K562 (cell line): ENCODE measurements around the gene MYO1D.

Experiments used
- CHD1 ChIP-seq: fragments of 200-600 bp; sonication (generic); IDR thresholded peaks from one replicate; pipeline ENCODE4 v1.6.1; 2012; ENCODE audit warnings: mild to moderate bottlenecking, moderate library complexity, low read length, inconsistent platforms
- CHD2 ChIP-seq: IDR thresholded peaks from 2 replicates; pipeline ENCODE4 v1.6.1; 2011; ENCODE audit warnings: low read depth, low read length
- MEF2D ChIP-seq: conservative IDR thresholded peaks from 2 replicates; pipeline ENCODE4 v1.6.1; 2016; ENCODE audit warnings: low read depth, missing genetic modification characterization, missing compliant biosample characterization
- TF ChIP-seq, protein P1 (sequence below): sonication (generic); formaldehyde crosslinking; IDR thresholded peaks from 2 replicates; pipeline ENCODE4 v1.8.1; 2023; ENCODE audit warnings: mild to moderate bottlenecking, missing genetic modification reagents
- TF ChIP-seq, protein P2 (sequence below), 3 experiments: IDR thresholded peaks in 2 of 3; conservative IDR thresholded peaks in 1 of 3; 2 replicates each; pipeline ENCODE4 v1.5.1; 2011 to 2012; ENCODE audit warnings: low read length in 3 of 3, mild to moderate bottlenecking in 3 of 3, control low read depth in 2 of 3, improper control_type of control experiment in 1 of 3, inconsistent platforms in 1 of 3, low read depth in 1 of 3, mixed read lengths in 1 of 3, moderate library complexity in 1 of 3; ENCODE audit not compliant: insufficient read depth in 2 of 3

DNA sequence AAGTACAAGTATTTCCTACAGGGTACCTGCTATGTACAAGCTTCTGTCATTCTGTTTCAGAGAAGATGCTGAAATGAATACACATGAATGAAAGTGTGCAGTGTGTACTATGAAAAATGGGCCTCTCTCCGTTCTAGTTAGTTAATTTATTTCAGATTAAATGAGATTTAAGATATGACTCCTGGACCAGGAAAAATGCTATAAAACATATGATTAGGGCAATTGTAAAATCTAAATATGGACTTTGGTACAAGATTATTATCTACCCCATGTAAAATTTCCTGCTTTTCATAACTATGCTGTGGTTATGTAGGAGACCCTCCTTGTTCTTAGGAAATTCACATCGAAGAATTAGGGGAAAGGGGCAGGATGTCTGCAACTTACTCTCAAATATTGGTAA is 28.9 kb downstream of the MYO1D start:
- TF ChIP-seq, protein P1, sequence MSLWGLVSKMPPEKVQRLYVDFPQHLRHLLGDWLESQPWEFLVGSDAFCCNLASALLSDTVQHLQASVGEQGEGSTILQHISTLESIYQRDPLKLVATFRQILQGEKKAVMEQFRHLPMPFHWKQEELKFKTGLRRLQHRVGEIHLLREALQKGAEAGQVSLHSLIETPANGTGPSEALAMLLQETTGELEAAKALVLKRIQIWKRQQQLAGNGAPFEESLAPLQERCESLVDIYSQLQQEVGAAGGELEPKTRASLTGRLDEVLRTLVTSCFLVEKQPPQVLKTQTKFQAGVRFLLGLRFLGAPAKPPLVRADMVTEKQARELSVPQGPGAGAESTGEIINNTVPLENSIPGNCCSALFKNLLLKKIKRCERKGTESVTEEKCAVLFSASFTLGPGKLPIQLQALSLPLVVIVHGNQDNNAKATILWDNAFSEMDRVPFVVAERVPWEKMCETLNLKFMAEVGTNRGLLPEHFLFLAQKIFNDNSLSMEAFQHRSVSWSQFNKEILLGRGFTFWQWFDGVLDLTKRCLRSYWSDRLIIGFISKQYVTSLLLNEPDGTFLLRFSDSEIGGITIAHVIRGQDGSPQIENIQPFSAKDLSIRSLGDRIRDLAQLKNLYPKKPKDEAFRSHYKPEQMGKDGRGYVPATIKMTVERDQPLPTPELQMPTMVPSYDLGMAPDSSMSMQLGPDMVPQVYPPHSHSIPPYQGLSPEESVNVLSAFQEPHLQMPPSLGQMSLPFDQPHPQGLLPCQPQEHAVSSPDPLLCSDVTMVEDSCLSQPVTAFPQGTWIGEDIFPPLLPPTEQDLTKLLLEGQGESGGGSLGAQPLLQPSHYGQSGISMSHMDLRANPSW, result no peak
- TF ChIP-seq MEF2D (tag), result no peak
- TF ChIP-seq, protein P2, sequence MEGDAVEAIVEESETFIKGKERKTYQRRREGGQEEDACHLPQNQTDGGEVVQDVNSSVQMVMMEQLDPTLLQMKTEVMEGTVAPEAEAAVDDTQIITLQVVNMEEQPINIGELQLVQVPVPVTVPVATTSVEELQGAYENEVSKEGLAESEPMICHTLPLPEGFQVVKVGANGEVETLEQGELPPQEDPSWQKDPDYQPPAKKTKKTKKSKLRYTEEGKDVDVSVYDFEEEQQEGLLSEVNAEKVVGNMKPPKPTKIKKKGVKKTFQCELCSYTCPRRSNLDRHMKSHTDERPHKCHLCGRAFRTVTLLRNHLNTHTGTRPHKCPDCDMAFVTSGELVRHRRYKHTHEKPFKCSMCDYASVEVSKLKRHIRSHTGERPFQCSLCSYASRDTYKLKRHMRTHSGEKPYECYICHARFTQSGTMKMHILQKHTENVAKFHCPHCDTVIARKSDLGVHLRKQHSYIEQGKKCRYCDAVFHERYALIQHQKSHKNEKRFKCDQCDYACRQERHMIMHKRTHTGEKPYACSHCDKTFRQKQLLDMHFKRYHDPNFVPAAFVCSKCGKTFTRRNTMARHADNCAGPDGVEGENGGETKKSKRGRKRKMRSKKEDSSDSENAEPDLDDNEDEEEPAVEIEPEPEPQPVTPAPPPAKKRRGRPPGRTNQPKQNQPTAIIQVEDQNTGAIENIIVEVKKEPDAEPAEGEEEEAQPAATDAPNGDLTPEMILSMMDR (IDR thresholded peaks at IDR 0.05 in 2 of 3, conservative IDR thresholded peaks at IDR 0.05 in 1 of 3; ENCODE audit: insufficient read depth in 2 of 3, low read depth in 1 of 3, low read length in 3 of 3), result no peak
- TF ChIP-seq CHD2, result no peak
- TF ChIP-seq CHD1, result no peak
